HG03457 (cell line): ENCODE results near the gene MERTK.
"Not testable (repeated sequence)": the region's sequence is repeated elsewhere in the genome, so short reads cannot be mapped to it uniquely, and the experiment has no call there.

Experiments
- ATAC-seq: cut with Tn5 transposase; IDR thresholded peaks from one replicate; pipeline ENCODE4 v1.9.1; 2021; ENCODE audit warnings: moderate number of reproducible peaks; ENCODE audit not compliant: unreplicated experiment

Gene MERTK

DNA sequence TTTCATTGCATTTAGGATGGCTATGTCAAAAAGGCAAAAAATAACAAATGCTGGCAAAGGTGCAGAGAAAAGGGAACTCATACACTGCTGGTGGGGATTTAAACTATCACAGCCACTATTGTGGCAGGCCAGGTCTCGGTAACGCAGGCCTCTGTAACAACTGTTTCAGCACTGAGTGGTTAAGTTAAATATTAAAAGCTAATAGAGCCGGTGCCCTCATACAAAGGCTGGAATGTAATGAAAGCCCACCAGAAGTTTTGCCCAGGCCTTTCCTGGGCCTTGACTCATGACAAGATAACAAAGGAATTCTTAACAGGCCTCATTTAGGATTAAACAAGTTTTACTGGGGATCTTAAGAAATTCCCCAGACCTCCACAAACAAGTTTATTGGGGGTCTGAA lies 10.7 kb downstream of the MERTK start:
- no peak for ATAC-seq

DNA sequence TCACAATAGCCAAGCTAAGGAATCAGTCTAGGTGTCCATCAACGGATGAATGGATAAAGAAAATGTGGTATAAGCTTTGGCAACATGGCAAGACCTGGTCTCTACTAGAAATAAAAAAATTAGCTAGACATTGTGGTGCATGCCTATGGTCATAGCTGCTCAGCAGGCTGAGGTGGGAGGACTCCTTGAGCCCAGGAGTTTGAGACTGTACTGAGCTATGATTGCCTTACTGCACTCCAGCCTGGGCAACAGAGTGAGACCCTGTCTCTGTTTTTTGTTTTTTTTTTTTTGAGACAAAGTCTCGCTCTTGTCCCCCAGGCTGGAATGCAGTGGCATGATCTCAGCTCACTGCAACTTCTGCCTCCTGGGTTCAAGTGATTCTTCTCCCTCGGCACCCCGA lies 11.6 kb downstream of the MERTK start:
- ATAC-seq, result not testable (repeated sequence)

DNA sequence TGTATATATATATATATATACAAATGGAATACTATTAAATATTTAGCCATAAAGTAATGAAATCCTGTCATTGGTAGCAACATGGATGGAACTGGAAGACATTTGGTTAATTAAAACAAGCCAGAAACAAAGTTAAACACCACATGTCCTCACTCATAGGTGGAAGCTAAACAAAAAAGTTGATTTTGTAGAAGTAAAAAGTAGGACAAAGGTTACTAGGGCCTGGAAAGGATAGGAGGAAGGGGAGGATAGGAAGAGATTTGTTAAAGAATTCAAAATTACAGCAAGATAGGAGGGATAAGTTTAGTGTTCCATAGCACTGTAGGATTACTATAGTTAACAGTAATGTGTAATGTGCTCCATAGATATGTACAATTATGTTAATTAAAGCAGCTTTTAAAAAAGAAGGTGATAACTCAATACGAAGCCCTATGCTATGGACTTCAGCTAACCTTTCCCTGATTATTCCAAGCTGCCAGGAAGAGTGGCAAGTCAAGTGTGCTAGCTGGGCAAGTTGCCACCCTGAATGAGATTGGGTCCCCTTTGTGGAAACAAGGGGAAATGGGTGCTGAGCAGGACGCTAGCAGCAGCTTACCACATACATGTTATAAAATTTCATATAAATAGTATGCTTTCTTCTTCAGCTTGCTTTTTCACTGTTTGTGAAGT lies 12.3 kb downstream of the MERTK start:
- no peak for ATAC-seq

DNA sequence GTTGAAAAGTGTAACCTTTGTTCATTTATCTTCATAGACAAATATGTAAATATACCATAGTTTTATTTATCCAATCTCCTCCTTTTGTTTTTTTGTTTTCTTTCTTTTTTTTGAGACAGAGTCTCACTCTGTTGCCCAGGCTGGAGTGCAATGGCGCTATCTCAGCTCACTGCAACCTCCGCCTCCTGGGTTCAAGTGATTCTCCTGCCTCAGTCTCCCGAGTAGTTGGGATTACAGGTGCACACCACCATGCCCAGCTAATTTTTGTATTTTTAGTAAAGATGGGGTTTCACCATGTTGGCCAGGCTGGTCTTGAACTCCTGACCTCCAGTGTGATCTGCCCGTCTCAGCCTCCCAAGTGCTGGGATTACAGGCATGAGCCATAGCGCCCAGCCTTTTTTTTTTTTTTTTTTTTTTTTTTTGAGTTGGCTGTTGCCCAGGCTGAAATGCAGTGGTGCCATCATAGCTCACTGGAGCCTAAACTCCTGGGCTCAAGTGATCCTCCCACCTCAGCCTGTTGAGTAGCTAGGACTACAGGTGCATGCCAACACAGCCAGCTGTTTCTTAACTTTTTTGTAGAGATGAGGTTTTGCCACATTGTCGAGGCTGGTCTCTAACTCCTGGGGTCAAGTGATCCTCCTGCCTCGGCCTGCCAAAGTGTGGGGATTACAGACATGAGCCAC lies 13.0 kb downstream of the MERTK start:
- ATAC-seq, result not testable (repeated sequence)

DNA sequence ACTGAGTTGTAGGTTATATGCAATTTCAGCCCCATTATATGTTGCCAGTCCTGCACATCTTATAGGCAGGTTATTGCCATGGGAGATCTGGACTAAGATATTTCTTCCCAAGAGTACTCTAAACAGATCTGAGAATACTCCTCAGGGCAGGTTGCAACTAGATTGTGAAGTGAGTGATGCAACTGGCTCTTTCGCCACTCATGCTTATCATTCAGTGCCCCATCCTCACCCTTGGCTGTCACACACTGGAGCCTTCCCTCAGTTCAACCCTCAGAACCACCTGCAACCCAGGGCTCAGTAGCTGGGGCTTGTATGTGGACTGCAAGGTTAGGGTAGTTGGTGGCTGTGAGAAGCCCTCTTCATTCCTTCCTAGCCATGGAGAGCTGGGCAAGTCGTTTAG lies 14.1 kb downstream of the MERTK start:
- ATAC-seq, result no peak

DNA sequence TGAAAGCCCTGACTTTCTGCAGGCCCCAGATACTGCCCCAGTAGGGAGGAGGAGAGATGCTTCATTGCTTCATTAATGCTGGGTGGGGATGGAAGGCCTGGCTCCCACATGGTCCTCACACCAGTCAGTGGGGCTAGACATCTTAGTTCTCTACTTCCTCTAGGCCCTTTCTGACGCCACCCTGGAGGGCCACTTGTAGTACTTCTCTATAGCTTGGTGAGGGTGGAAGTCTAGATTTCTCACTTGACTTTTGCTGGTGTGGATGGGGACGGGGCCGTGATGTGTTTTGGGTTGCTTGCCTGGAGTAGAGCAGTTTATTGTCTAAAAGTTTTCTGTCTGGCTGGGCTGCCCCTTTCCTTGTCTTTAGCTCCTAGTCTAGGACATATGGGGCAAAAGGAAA lies 18.7 kb downstream of the MERTK start:
- ATAC-seq, result no peak

DNA sequence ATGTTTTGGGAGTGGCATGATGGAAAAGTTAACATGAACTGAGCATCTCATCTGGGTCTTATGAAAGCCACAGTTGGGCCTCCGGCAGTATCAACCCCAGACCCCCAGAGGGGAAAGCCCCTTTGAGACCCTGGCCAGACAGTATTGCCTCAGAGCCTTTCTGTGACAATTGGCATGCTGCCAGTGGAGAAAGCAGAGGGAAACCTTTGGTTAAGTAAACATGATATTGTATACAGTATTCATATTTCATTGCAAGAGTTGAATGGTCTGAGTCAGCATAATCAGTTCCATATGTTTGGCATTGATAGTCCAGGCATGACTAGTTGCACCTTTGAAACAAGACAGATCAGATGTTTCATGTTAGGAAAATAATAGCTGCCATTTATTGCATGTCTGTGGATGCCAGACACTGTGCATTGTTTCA lies 20.0 kb downstream of the MERTK start:
- no peak for ATAC-seq

DNA sequence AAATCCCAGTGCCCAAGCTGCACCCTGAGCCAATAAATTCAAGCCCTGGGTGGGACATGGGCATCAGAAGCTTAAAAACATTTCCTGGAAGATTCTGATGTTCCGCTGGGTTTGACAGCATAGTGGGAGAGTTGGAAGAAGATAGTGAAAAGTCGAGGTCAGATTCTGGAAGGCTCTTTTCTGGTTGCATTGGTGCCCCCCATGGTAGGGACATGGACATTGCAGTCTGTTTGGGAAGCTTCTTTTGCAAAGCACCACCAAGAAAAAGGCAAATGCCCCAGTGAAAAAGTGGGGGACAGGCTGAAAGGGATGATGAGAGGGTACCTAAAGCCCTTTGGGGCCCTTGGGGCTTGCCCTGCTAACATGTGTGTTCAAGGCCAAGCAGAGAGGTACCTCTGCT lies 21.0 kb downstream of the MERTK start:
- no peak for ATAC-seq

DNA sequence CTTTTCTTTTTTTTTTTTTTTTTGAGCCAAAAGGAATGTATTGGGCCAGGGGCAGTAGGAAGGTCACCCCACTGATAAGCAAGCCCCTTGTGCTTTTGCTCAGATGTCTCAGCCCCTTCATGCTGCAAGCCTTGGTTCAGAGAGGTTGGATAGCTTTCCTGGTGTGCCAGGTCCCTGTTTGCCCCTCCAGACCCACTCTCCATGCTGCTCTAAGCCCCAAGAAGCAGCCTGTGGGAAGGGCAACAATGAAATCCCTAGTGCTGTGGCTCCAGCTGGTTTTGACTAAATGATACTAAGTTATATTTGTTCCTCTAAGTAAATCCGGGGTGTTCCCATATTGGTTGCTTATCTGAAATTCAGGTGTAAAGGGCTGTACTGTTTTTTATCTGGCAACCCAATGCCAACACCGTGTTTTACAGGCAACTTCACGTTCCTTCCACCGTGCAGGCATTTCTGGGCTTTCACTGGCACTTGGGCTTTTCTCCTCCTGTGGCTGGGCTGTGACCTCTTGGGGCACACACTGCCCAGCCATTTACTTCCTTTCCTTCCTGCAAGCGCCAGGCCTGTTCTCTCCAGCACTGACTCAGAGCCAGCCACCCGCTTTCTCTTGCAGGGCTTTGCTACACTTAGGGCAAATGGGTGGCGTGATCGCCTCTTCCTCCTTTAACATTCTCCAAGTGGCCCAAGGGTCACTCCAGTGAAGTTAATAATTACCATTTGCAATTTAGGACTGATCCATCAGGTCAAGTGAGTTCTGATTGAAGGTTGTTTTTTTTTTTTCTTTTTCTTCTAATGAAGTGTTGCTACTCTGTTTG lies 21.6 kb downstream of the MERTK start:
- no peak for ATAC-seq

DNA sequence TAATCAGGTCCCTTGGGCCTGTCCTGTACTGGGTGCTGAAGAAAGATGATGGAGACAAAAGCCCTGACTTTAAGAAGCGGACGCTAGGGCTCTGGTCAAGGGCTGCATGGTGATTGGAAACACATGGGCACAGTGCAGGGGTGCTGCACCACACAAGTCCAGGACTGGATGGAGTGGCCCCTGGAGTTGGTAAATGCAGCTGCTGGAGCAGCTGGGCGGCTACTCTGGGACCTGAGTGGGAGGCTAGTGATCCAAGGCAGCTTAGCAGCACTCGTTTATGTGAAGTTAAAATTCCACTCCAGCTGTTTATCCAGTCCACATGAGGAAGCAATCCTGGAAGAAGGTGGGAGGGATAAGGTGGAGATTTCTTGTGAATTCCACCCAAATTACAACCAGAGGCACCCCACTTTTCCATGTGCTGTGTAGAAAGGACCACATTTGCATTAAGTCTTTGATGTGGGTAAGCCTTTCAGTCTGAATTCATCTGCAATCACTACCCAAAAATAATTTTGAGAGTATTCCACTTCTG lies 24.9 kb downstream of the MERTK start:
- no peak for ATAC-seq

DNA sequence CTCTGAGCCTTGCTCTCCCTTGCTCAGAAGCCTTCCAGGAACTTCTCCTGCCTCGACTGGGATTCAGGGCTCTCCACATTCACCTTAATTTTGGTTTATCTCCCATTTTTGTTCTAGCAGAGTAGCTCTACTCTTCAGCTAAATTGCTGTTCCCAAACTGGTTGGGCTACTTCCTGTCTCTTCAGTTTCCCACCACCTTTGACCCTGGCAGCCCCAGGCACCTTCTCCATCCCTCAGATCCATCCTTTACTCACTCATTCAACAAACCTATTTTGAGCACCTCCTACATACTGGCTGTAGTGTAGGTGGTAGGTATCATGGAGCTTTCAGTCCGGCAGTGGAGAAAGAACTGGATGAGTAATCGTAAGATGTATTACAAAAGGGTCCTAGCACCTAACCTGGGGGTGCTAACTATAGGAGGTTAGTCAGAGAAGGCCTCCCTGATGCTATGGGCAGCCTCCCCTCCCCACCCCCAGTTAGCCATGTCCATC lies 26.3 kb downstream of the MERTK start:
- ATAC-seq, result no peak

DNA sequence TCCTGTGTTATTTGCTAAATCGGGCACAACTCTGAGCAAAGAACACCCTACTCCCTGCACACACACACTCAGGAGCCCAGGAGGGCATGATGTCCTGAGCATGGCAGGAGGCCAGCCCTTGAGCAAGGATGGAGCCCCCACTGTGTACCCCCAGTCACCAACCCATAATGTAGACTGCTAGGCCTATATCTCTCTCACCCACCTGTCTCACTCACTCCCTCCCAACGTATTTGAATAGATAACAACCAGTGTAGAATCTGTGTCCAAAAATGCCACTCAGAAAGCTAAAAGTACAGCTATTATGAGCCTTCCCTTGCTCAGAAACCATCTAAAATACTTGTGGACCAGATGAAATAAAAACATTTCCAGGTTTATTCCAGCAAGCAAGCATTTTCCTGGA lies 29.3 kb downstream of the MERTK start:
- ATAC-seq, result no peak

DNA sequence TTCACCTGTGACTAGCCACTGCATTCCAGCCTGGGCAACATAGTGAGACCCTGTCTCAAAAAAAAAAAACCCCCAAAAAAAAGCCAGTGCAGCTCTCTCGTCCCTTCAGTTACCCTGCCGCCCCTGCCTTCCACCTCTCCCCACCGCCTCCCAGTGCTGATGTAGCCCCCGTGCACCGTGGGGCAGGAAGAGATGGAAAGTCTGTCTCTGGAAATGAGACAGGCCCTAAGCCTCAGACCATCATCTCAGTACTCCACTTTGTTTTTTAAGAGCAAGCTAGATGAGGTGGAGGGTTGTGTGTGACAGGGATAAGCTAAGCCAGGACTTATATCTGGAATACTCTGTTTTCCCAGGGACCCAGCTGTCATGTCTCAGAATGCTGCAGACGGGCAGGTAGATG lies 32.0 kb downstream of the MERTK start:
- ATAC-seq, result no peak

DNA sequence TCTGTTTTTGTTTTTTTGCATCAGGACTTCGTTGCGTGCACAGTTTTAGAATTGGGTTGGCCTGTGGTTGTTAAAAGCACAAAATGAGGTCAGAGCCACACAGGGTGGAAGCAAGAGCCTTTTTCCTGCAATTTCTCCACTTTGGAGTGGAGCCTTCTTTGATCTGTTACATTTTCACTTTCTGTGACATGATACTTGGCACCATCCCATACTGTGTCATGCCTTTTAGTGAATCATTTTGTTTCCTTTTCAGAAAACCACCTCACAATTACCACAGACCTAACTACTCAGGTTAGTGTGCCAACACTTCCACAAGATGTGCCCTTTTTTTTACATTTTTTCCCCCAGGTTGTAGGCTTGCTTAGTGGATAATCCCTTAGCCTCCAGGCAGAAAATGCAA lies 32.5 kb downstream of the MERTK start:
- ATAC-seq, result no peak

DNA sequence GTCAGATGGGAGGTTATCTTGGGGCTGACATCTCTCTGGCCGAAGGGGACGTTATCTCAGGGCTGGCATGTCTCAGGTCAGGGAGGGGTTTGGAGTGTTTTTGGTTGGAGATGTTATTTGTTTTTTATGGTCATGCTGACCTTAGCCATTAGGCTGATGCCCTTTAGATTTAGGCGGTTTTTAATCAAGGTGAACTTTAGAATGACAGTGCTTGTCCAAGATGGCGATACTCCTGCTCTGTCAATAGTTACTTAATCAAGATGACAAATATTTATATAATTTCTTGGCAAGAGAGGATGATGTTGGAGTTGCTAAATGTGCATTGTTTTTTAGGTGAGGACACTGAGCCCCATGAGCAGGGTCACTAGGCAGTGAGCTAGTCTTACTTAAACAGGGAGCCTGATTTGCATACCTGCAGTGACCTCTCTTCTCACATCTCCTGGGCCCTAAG lies 34.5 kb downstream of the MERTK start:
- no peak for ATAC-seq

DNA sequence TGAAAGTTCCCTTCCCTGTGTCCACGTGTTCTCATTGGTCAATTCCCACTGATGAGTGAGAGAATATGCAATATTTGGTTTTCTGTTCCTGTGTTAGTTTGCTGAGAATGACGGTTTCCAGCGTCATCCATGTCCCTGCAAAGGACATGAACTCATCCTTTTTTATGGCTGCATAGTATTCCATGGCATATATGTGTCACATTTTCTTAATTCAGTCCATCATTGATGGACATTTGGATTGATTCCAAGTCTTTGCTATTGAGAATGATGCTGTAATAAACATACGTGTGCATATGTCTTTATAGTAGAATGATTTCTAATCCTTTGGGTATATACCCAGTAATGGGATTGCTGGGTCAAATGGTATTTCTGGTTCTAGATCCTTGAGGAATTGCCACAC lies 35.5 kb downstream of the MERTK start:
- ATAC-seq, result not testable (repeated sequence)

DNA sequence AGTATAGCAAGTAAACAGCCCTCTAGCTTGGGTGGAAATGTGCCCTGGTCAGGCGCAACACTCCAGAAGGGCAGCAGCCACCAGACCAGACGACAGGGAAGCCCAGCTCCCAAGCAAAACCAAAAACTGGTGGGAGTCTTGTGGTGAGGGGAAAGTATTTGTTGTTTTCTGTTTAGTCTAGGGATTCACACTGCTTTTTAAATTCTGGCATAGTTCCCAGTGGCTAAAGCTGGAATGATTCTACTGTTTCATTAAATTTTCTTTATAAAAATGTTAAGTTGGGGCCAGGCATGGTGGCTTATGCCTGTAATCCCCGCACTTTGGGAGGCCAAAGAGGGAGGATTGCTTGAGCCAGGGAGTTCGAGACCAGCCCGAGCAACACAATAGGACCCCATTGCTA lies 38.5 kb downstream of the MERTK start:
- no peak for ATAC-seq

DNA sequence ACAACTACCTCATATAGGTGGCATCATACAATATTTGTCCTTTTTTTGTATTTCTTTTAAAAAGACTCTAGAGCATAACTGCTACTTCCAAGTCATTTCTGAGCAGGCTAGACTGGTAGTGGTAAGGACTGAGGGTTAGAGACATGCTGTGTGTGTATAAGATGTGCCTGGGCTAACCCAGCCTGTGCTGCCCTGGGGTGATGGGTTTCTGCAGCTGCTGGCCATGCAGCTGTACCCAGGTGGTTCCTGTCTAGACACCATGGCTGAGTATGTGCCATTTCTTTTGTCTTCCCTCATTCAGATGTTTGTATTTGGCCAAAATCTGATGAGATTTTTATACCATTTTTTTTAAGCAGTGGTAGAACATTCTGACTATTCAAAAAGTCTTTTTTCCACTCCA lies 40.0 kb downstream of the MERTK start:
- no peak for ATAC-seq

DNA sequence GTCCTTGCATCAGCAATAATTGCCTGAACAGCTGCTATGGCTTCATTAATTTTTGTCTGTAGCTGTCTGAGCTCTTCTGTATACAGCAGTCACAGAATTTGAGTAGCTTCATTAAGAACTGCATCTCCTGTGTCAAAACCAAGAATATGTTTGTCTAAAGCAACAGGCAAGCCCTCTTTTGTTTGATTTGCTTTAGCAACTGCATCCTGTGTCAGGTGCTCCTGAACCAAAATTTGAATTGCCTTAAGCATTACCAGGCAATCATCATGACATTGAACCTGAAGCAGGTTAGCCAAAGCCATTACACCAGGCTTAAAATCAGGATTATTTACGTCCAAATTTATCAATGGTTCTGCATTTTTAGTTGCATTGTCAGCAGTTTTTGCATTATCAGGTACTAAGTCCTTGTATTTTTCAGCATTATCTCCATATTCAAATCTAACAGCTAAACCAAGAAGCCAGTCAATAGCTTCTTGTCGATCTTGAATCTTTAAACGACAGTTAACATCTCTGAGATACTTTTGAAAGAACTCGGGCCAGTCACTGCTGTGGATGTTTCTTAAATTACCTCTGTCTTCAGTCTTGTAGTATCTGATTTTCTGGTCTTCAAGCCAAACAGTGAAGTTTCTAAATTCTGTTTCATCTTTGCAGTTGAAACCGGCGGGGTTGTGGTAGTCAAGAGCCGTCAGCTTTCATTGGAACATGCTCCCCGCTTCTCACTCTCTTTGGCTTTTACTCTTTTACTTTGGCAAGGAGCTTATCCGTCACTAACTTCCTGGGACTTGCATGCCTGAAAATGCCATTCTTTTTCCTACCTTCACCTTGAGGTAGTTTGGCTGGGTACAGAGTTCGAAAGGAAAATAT lies 42.2 kb downstream of the MERTK start:
- no peak for ATAC-seq

DNA sequence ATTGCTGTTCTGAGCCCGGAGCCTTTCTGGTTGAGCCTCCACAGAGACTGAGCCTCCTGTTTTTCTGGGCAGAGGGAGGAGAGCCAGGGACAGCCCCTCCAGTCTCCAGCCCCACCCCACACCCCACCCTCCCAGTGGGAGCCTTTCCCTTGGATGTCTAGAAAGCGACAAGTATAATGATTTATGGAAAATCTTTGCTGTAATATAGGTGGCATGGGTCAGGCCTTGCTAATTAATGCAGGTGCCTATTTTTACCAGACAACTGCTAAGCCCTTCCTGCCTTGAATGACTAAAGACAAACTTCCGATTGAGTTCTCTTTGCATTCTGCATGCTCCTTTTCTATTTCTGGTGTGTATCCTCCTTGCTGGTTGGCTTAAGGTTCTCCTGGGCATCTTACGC lies 43.1 kb downstream of the MERTK start:
- ATAC-seq, result no peak
